Measurements from ENCODE around the gene COL1A2.

- no peak for TF ChIP-seq CTCF (IDR thresholded peaks at IDR 0.05)
- TF ChIP-seq POLR2A (IDR thresholded peaks at IDR 0.05), result no peak
Observed at GRCh38 chr7:94453898-94454297, 59.2 kb downstream of the COL1A2 start.
